Skeletal muscle tissue (tissue), 4 donors: ENCODE measurements around the gene CHN2. TPM values are rescaled to one million over a fixed set of nuclear protein-coding genes. Genes with fewer than 3 reads are reported as not detected.

ENCODE experiments used
- H3K27ac ChIP-seq: one replicate; pipeline ENCODE4 v1.7.0; 2013; ENCODE audit warnings: mild to moderate bottlenecking, low read depth, low read length, inconsistent platforms
- H3K27me3 ChIP-seq, 3 donors: one replicate each; pipeline ENCODE4 v1.7.0; 2013; ENCODE audit warnings: low read length in 3 of 3; ENCODE audit not compliant: control insufficient read depth in 3 of 3, insufficient read depth in 3 of 3
- H3K36me3 ChIP-seq, 3 donors: one replicate each; pipeline ENCODE4 v1.7.0; 2013; ENCODE audit warnings: low read length in 3 of 3; ENCODE audit not compliant: control insufficient read depth in 3 of 3, insufficient read depth in 3 of 3
- H3K4me1 ChIP-seq, 3 donors: one replicate each; pipeline ENCODE4 v1.7.0; 2013; ENCODE audit warnings: low read length in 3 of 3, mild to moderate bottlenecking in 3 of 3; ENCODE audit not compliant: control insufficient read depth in 3 of 3, insufficient read depth in 3 of 3
- H3K4me3 ChIP-seq, 3 donors: one replicate each; pipeline ENCODE4 v1.7.0; 2013; ENCODE audit warnings: low read length in 3 of 3
- H3K9ac ChIP-seq, 3 donors: one replicate each; pipeline ENCODE4 v1.7.0; 2013; ENCODE audit warnings: low read length in 3 of 3, mild to moderate bottlenecking in 3 of 3, moderate library complexity in 2 of 3, low read depth in 1 of 3
- H3K9me3 ChIP-seq, 3 donors: one replicate each; pipeline ENCODE4 v1.7.0; 2013; ENCODE audit warnings: low read length in 3 of 3; ENCODE audit not compliant: control insufficient read depth in 3 of 3
- total RNA-seq: library from RNA; depleted of rRNA; stranded (reverse); fragments of >200 nt; gene quantifications from one replicate; pipeline ENCODE4 v1.2.3, GENCODE V29; 2014
- donor health status: Osteomylitis.

The CHN2 gene
- total RNA-seq, 1 donor from 2014 or later: 11.0 TPM

DNA sequence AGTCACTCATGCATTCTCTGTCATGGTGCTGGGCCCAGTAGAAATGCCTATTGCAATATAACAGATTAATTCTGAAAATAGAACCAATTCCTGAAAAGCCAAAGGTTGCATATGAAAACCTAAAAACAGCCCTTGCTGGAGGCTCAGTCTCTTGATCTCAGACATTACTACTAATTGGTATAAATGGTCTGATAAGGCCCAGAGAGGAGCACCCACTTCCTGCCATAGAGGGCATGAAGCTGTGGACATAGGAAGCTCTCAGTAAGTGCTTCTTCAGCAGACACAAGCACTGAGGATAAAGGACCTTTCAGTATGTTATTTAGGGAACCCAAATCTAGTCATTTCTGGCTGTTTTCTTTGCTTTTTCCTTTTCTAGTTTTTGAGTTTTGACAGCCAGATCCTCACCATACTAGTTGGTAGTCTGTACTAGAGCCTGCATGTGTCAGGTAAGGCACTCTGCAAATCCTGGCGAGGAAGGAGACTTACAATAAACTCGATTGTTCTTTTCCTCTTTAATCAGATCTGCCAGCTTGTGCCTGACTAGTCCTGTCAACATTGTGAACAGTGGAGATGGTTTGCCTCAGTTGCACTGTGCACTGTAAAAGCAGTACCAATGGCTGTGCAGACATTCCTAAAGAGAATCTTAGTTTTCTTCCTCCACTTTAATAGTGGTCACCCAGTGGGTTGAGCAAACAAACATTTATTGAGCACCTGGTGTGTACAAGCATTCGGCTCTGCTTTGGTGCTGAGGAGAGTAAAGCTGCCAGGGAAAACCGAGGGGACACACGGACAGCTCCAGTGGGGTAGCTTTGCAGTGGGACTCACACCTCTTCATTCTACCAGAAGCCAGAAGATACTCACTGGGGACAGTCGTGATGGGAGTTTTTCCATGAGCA lies 140.9 kb downstream of the CHN2 start:
- H3K27me3 ChIP-seq: no peaks in the 10 kb centered on the region
- H3K9me3 ChIP-seq: no peaks in the 10 kb centered on the region
- H3K36me3 ChIP-seq: no peaks in the 10 kb centered on the region
- no peak overlapping the region for H3K27ac ChIP-seq
- H3K9ac ChIP-seq: no peak overlapping the region
- H3K4me3 ChIP-seq: no peak overlapping the region
- H3K4me1 ChIP-seq: peaks cover 0 to 9% (median 0%) of the 10 kb centered on the region in 3 donors

DNA sequence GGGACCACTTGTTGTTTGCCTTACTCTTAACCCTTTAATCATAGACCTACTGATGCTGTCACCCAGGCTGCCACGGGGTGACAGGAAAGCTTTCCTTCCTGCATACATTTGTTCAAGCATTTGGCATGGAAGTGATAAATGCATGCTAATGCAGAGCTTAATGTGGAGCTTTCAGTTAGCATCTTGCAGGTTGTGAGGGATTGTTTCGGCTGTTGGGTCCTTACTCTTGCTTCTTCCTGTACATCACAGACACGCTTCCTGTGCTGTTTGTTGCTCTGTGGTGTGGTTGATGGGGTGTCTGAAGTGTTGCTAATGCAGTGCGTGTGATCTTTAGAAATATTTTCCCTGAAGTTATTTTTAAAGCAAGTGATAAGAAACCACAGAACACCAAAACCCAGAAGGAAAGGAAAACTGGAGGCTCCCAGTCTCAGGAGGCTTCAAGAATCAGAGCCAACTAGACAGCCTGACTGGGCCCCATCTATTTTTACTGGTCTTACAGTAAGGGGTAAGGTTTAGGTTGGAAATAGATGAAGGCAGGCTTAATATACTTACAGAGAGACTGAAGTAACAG lies 143.1 kb downstream of the CHN2 start:
- no peaks in the 10 kb centered on the region for H3K27me3 ChIP-seq
- no peak overlapping the region for H3K27ac ChIP-seq
- no peak overlapping the region for H3K9ac ChIP-seq
- no peaks in the 10 kb centered on the region for H3K36me3 ChIP-seq
- peaks cover 0 to 9% (median 0%) of the 10 kb centered on the region in 3 donors for H3K4me1 ChIP-seq
- H3K4me3 ChIP-seq: no peak overlapping the region
- H3K9me3 ChIP-seq: no peaks in the 10 kb centered on the region

DNA sequence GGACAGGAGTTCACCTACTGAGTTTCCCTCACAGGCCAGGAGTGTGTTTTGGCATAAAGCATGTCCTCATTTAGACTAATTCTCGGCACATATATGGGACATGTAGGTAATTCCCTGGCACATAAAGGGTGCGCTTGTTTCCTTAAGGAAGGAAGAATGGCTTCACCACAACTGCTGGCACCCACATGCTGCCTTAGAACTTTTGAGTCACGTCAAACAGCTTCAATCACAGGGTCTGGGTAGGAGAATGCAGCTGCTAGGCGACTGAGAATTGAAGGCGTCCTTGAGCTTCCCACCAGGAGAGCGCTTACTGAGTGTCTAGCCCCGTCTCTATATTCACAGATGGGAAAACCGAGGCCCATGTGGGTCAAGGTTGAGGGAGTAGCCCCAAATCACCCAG lies 146.1 kb downstream of the CHN2 start:
- Histone ChIP-seq H3K27ac (no peak overlapping the region), H3K9me3 (no peaks in the 10 kb centered on the region), H3K4me1 (peaks cover 0 to 9% (median 0%) of the 10 kb centered on the region in 3 donors), H3K4me3 (no peak overlapping the region), H3K36me3 (no peaks in the 10 kb centered on the region), H3K9ac (no peak overlapping the region), H3K27me3 (no peaks in the 10 kb centered on the region)

DNA sequence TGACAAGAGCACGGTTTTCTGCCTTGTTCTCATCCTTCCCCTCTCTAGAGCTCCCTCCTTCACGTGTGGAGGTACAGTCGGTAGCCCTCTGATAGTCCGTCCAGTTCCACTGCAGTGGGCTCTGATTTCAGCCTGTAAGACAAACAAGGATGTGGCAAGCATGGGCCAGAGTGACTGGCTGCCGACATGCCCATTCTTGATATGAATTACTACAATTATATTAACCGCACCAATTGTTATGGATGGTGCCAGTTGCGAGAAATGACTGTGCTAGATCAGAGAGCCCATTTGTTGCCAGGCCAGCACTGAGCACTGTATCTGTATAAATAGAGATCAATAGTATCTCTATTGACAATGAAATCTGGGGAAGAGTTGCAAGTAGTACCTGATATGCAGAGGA lies 146.6 kb downstream of the CHN2 start:
- Histone ChIP-seq H3K9ac (no peak overlapping the region), H3K27ac (no peak overlapping the region), H3K4me1 (peaks cover 0 to 9% (median 0%) of the 10 kb centered on the region in 3 donors), H3K4me3 (no peak overlapping the region), H3K36me3 (no peaks in the 10 kb centered on the region), H3K9me3 (no peaks in the 10 kb centered on the region), H3K27me3 (no peaks in the 10 kb centered on the region)

DNA sequence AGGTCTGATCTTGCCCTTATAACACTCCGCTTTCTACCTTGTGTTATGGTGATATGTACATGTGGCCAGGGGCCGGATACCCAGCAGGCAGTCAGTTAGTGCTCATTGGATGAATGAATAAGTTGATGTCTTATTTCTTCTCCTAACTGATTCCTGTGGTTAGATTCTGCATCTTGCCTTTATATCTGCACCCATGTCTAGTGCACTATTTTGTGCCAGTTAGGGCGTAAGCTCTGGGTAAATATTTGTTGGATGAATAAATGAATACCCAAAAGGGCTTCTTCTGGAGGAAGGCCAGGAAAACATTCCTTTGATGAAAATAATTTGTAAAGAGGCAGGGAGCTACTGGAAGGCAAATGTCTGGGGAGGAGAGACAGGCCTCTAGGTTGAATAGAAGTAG lies 148.2 kb downstream of the CHN2 start:
- no peaks in the 10 kb centered on the region for H3K9me3 ChIP-seq
- H3K27ac ChIP-seq: no peak overlapping the region
- no peaks in the 10 kb centered on the region for H3K27me3 ChIP-seq
- no peaks in the 10 kb centered on the region for H3K4me1 ChIP-seq
- H3K36me3 ChIP-seq: no peaks in the 10 kb centered on the region
- no peak overlapping the region for H3K4me3 ChIP-seq
- H3K9ac ChIP-seq: no peak overlapping the region

DNA sequence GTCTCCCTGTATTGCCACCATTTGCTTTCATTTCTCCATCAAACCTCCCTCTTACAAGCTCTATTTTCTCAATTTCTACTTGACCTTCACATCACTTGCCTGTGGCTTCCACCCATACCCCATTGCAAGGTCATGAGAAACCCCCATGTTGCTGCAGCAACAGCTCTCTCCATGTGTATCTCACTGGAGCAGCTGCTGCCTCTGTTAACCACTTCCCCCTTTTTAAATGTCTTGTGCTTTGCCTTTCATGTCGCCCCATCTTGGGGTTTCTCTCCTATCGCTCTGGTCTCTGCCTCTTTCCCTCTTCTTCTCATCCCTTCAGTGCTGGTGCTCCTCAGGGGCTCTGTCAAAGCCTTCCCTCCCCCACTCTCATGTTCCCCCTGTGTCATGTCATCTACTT lies 148.8 kb downstream of the CHN2 start:
- H3K27ac ChIP-seq: no peak overlapping the region
- no peak overlapping the region for H3K9ac ChIP-seq

DNA sequence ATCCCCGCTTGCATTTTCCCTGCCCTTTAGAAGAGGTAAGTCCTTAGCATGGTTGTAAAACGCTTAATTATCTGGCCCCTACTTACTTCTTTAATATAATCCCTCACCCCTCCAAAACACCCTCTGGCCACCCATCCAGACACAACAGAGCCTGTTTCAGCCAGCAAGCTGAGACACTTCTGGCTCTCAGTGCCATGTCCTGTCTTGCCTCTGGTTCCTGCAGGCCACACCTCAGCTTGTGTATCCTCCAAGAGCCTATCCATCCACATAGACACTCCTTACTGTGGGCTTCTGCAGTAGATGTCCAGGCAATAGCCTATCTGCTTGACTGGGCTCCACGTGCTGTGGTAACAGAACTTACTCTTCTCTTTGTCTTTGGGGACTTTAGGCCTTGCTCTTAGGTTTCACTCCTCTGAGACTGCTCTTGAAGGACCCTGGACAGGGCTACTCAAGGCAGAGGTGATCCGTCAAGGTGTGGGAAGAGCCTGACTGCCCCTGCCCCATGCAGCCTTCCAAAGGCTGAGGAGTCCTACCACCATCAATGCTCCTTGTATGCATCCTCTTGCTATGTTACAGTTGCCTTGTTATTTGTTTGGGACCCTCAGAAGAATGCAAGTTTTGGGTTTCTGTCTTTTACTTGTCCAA lies 149.9 kb downstream of the CHN2 start:
- no peak overlapping the region for H3K4me3 ChIP-seq
- H3K9ac ChIP-seq: no peak overlapping the region
- no peaks in the 10 kb centered on the region for H3K4me1 ChIP-seq
- H3K9me3 ChIP-seq: no peaks in the 10 kb centered on the region
- H3K27me3 ChIP-seq: no peaks in the 10 kb centered on the region
- H3K36me3 ChIP-seq: no peaks in the 10 kb centered on the region
- no peak overlapping the region for H3K27ac ChIP-seq

More for the DNA sequence above, 148.8 kb downstream of the CHN2 start:
- Histone ChIP-seq H3K36me3 (no peaks in the 10 kb centered on the region), H3K4me3 (no peak overlapping the region), H3K27me3 (no peaks in the 10 kb centered on the region), H3K4me1 (no peaks in the 10 kb centered on the region), H3K9me3 (no peaks in the 10 kb centered on the region)

DNA sequence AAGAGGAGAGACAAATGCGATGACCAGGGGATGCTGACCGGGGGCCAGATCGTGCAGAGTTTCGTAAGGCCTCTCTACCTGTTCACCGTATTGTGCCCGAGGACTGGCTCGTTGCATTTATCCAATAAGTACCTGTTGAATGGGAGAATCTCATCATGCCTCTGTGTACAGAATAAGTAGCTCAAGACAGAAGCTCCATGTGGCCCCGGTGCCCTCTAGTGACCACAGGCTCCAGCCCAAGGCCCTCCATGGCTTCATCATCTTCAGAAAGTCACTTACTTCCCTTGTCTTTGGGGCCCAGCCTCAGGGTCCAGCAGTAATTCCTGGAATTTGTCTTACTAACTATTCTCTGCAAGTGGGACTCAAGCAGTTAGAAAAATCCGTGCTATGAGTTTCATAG lies 151.0 kb downstream of the CHN2 start:
- H3K9ac ChIP-seq: no peak overlapping the region
- H3K4me3 ChIP-seq: no peak overlapping the region
- no peaks in the 10 kb centered on the region for H3K9me3 ChIP-seq
- no peaks in the 10 kb centered on the region for H3K36me3 ChIP-seq
- H3K27ac ChIP-seq: no peak overlapping the region
- H3K4me1 ChIP-seq: no peaks in the 10 kb centered on the region
- no peaks in the 10 kb centered on the region for H3K27me3 ChIP-seq

DNA sequence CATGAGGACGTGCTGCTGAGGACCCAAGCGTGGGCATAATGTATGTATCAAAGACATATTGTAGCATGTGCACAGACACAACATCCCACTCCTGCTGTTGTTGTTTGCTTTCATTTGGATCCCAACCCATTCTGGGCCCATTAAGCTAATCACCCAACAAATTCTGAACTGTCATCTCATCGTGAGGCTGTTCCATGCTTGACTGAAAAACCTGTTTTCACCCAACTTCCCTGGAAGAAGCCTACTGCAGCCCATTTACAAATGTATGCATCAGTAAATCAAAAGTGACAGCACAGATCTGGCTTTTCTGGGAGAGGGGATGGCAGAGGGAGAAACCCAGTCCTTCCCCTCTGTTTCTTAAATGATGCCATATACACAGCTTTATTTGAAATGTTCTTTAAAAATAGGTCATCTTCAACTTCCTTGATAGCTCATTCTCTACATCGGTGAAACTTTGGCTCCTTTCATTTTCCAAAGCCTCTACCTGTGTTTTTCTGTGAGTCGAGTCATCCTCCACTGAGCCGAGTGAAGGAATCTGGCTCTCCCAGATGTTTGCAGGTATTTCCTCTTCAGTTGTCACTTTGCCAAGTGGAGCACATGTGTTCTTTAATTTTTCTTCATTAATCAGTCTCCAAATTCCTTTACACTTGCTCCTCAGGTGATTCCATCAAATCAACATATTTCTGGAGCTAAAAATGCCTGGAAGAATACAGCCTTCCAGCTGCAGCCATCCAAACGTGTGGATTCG lies 151.8 kb downstream of the CHN2 start:
- H3K36me3 ChIP-seq: no peaks in the 10 kb centered on the region
- H3K9me3 ChIP-seq: no peaks in the 10 kb centered on the region
- no peak overlapping the region for H3K9ac ChIP-seq
- no peak overlapping the region for H3K27ac ChIP-seq
- H3K27me3 ChIP-seq: no peaks in the 10 kb centered on the region
- no peaks in the 10 kb centered on the region for H3K4me1 ChIP-seq
- H3K4me3 ChIP-seq: no peak overlapping the region
